BE2C (cell line): ENCODE data around the gene COPZ1.
"Not testable (repeated sequence)": the region's sequence is repeated elsewhere in the genome, so short reads cannot be mapped to it uniquely, and the experiment has no call there.

Experiments
- DNase-seq: peaks from one replicate; pipeline ENCODE4 v3.0.0-alpha.2; 2020
- H3K27me3 ChIP-seq: fragments of 250-450 bp; sonication (Bioruptor Pico); 2 replicates; pipeline ENCODE4 v1.5.1; 2020; ENCODE audit warnings: mild to moderate bottlenecking
- H3K36me3 ChIP-seq: fragments of 250-450 bp; sonication (Bioruptor Pico); 2 replicates; pipeline ENCODE4 v1.5.1; 2020; ENCODE audit warnings: mild to moderate bottlenecking
- H3K4me1 ChIP-seq: fragments of 250-450 bp; sonication (Bioruptor Pico); 2 replicates; pipeline ENCODE4 v1.5.1; 2020
- H3K4me3 ChIP-seq: 2 replicates; pipeline ENCODE4 v1.5.1; 2011; ENCODE audit warnings: low read depth, low read length
- H3K9me3 ChIP-seq: fragments of 250-450 bp; sonication (Bioruptor Pico); 2 replicates; pipeline ENCODE4 v1.5.1; 2020
- CTCF ChIP-seq: IDR thresholded peaks from 2 replicates; pipeline ENCODE4 v1.5.1; 2012; ENCODE audit warnings: mild to moderate bottlenecking, low read depth, low read length

Gene COPZ1

GRCh38 chr12:54352022-54352531 is 27.1 kb downstream of the COPZ1 start:
- Histone ChIP-seq H3K9me3 (no peaks in the 10 kb centered on the region), H3K27me3 (no peaks in the 10 kb centered on the region), H3K4me1 (peaks cover 13% of the 10 kb centered on the region), H3K36me3 (peaks cover 14% of the 10 kb centered on the region; the same call in 1 of the 2 replicates), H3K4me3 (peak overlapping the region; percentile 54)
- no peak for TF ChIP-seq CTCF
- peak; percentile 75 for DNase-seq

- no peak for TF ChIP-seq CTCF
- peak; percentile 56 for DNase-seq
- Histone ChIP-seq H3K4me1 (peaks cover 18% of the 10 kb centered on the region), H3K9me3 (no peaks in the 10 kb centered on the region), H3K27me3 (no peaks in the 10 kb centered on the region), H3K4me3 (peak overlapping the region; percentile 54), H3K36me3 (peaks cover 5% of the 10 kb centered on the region; the same call in 1 of the 2 replicates)
Observed at GRCh38 chr12:54352891-54353874, 28.3 kb downstream of the COPZ1 start.

- not testable (repeated sequence) for H3K36me3 ChIP-seq, H3K4me3 ChIP-seq, H3K27me3 ChIP-seq, H3K9me3 ChIP-seq, DNase-seq
- peaks cover 25% of the 10 kb centered on the region for H3K4me1 ChIP-seq
Observed at GRCh38 chr12:54354271-54354670, 29.3 kb downstream of the COPZ1 start.

GRCh38 chr12:54355104-54355815 is 30.3 kb downstream of the COPZ1 start:
- Histone ChIP-seq H3K4me1 (peaks cover 29% of the 10 kb centered on the region), H3K4me3 (no peak overlapping the region), H3K9me3 (no peaks in the 10 kb centered on the region), H3K36me3 (no peaks in the 10 kb centered on the region), H3K27me3 (no peaks in the 10 kb centered on the region)
- 0 out of 2 replicates have a peak, but pooled peaks have one; percentile 7 for TF ChIP-seq CTCF
- DNase-seq: no peak

GRCh38 chr12:54356228-54356627 is 31.3 kb downstream of the COPZ1 start:
- no peak overlapping the region for H3K4me3 ChIP-seq
- H3K27me3 ChIP-seq: no peaks in the 10 kb centered on the region
- no peak for DNase-seq
- TF ChIP-seq CTCF: no peak
- no peaks in the 10 kb centered on the region for H3K36me3 ChIP-seq
- peaks cover 35% of the 10 kb centered on the region for H3K4me1 ChIP-seq
- H3K9me3 ChIP-seq: no peaks in the 10 kb centered on the region

GRCh38 chr12:54356951-54357356 is 32.0 kb downstream of the COPZ1 start:
- Histone ChIP-seq H3K4me3 (no peak overlapping the region), H3K27me3 (no peaks in the 10 kb centered on the region), H3K36me3 (no peaks in the 10 kb centered on the region), H3K9me3 (no peaks in the 10 kb centered on the region), H3K4me1 (peaks cover 35% of the 10 kb centered on the region)
- TF ChIP-seq CTCF: no peak
- DNase-seq: no peak
